Occipital lobe (tissue), 2 donors: ENCODE data around the gene PROZ. TPM values are rescaled to one million over a fixed set of nuclear protein-coding genes. Genes with fewer than 3 reads are reported as not detected.
"Not testable (repeated sequence)": the region's sequence is repeated elsewhere in the genome, so short reads cannot be mapped to it uniquely, and the experiment has no call there.

Experiments used
- DNase-seq: peaks from one replicate; lab custom pipeline; 2025; lab: John Stamatoyannopoulos, UW
- total RNA-seq: library from RNA; depleted of rRNA; stranded (reverse); fragments of >200 nt; gene quantifications from one replicate; pipeline ENCODE4 v1.2.3, GENCODE V29; 2014

Gene PROZ
- total RNA-seq, 1 donor from 2014 or later, result not detected

GRCh38 chr13:113155201-113155600, 3.2 kb upstream of the PROZ start:
- no peak for DNase-seq

- DNase-seq, result no peak
These were observed 2.3 kb upstream of the PROZ start for GRCh38 chr13:113155982-113156655.

GRCh38 chr13:113157206-113157928, 1.1 kb upstream of the PROZ start:
- DNase-seq, result no peak

- no peak for DNase-seq
These were observed 498 bp downstream of the PROZ start for GRCh38 chr13:113158946-113159345.

GRCh38 chr13:113159701-113160100, 1.3 kb downstream of the PROZ start:
- no peak for DNase-seq

- no peak for DNase-seq
These were observed 2.5 kb downstream of the PROZ start for GRCh38 chr13:113160983-113161382.

GRCh38 chr13:113161433-113161832, 3.0 kb downstream of the PROZ start:
- DNase-seq, result no peak

GRCh38 chr13:113161975-113162374, 3.5 kb downstream of the PROZ start:
- DNase-seq, result not testable (repeated sequence)

- DNase-seq, result no peak
These were observed 4.6 kb downstream of the PROZ start for GRCh38 chr13:113162783-113163685.

- no peak for DNase-seq
These were observed 6.0 kb downstream of the PROZ start for GRCh38 chr13:113164492-113164891.

- DNase-seq, result no peak
These were observed 7.8 kb downstream of the PROZ start for GRCh38 chr13:113166266-113166665.

GRCh38 chr13:113166681-113167080, 8.2 kb downstream of the PROZ start:
- no peak for DNase-seq

- DNase-seq, result no peak
These were observed 8.7 kb downstream of the PROZ start for GRCh38 chr13:113167155-113167554.

- no peak for DNase-seq
These were observed 9.1 kb downstream of the PROZ start for GRCh38 chr13:113167575-113167974.

- no peak for DNase-seq
These were observed 9.8 kb downstream of the PROZ start for GRCh38 chr13:113168211-113168610.

- no peak for DNase-seq
These were observed 11.1 kb downstream of the PROZ start for GRCh38 chr13:113169277-113170272.

GRCh38 chr13:113170511-113170910, 12.1 kb downstream of the PROZ start:
- no peak for DNase-seq

GRCh38 chr13:113171250-113172125, 13.0 kb downstream of the PROZ start:
- no peak for DNase-seq

- DNase-seq, result no peak
These were observed 14.0 kb downstream of the PROZ start for GRCh38 chr13:113172419-113172926.

- DNase-seq, result no peak
These were observed 17.8 kb downstream of the PROZ start for GRCh38 chr13:113176280-113176679.
